Measurements from ENCODE around the gene BCKDHA. TPM values are rescaled to one million over a fixed set of nuclear protein-coding genes. Genes with fewer than 3 reads are reported as not detected.
"Not testable (repeated sequence)": the region's sequence is repeated elsewhere in the genome, so short reads cannot be mapped to it uniquely, and the experiment has no call there.

Gene BCKDHA
- total RNA-seq, 1 donor from 2014 or later = 13.8 TPM

DNA sequence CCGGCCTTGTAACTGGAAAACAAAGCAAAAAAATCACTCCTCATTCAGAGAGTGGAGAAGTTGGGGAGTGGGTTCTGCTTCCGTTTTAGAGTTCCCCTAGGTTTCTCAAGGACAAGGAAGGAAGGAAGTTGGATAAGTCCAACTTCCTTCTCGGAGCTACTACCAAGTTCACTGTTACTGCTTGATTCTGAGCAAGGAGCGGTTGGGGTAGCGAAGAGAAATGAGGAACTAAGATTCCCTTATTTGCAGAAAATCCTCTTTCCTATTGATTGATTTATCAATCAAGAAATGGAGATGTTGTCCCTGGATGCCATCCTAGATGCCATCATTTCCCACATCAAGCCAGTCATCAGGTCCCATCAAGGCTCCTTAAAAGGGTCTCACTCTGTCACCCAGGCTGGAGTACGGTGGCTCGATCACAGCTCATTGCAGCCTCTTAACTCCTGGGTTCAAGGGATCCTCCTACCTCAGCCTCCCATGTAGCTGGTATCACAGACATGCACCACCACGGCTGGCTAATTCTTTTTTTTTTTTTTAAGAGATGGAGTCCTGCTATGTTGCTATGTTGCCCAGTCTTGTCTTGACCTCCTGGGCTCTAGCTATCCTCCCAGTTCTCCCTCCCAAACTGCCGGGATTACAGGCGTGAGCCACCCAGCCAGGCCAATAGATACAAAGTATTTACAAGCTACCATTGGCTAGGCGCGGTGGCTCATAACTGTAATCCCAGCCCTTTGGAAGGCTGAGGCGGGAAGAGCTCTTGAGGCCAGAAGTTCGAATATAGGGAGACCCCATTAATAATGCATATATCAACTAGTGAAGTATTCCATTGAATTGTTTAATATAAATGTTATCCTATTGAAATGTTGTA lies 32.9 kb upstream of the BCKDHA start:
- intact Hi-C loops (cut with micrococcal nuclease) = loop anchor here (1.0 to 5.0 kb wide), 8 partner anchors 14 to 1016 kb away; partner anchors contain the start of genes BCKDHA, BLVRB, C19orf47 and COQ8B

DNA sequence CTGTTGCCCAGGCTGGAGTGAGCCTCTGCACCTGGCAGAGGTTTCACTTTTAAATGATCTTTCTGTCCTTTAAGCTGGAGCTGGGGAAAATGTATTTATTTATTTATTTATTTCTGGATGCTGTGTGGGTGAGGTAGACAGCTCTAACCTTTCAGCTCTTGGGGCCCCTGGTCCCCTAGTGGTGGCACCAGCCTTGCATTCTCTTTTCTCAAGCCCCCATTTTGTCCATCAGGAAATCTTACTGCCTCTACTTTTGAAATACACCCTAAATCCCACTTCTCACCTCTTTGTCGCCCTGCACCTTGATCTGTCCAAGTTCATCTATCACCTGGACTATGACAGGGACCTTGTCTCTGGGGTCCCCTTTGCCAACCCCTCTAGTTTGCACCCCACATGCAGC lies 31.5 kb upstream of the BCKDHA start:
- intact Hi-C loops (cut with micrococcal nuclease) = no loop called here

DNA sequence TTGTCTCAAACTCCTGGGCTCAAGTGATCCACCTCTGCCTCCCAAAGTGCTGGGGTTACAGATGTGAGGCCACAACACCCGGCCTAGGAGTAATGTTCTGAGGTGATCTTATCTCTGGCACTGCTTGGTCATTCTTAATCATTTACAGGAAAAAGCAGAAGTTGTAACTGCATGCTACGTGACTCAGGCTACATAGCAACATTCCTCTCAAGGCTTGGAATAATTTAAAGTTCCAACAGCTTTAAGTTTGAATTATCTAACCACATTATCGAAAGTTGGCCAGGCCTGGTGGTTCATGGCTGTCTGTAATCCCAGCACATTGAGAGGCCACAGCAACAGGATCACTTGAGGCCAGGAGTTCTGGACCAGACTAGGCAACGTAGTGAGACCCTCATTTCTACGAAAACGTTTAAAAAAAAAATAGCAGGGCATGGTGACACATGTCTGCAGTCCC lies 29.7 kb upstream of the BCKDHA start:
- intact Hi-C loops (cut with micrococcal nuclease) = no loop called here

DNA sequence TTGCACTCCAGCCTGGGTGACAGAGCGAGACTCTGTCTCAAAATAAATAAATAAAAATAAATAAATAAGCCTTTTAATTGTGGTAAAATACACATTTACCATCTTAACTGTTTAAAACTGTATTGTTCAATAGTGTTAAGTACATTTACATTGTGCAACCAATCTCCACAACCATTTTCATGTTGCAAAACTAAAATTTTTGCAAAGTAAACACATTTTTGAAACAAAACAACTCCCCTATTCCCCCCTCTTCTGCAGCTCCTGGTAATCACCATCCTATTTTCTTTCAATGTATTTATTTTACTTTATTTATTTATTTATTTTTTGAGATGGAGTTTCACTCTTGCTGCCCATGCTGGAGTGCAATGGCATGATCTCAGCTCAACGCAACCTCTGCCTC lies 27.8 kb upstream of the BCKDHA start:
- intact Hi-C loops (cut with micrococcal nuclease) = no loop called here

DNA sequence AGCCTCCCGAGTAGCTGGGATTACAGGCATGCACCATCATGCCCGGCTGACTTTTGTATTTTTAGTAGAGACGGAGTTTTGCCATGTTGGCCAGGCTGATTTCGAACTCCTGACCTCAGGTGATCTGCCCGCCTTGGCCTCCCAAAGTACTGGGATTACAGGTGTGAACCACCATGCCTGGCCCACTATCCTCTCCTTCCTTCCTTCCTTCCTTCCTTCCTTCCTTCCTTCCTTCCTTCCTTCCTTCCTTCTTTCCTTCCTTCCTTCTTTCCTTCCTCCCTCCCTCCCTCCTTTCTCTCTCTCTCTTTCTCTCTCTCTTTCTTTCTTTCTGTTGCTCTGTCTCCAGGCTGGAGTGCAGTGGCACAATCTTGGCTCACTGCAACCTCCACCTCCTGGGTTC lies 26.5 kb upstream of the BCKDHA start:
- intact Hi-C loops (cut with micrococcal nuclease) = not testable (repeated sequence)

DNA sequence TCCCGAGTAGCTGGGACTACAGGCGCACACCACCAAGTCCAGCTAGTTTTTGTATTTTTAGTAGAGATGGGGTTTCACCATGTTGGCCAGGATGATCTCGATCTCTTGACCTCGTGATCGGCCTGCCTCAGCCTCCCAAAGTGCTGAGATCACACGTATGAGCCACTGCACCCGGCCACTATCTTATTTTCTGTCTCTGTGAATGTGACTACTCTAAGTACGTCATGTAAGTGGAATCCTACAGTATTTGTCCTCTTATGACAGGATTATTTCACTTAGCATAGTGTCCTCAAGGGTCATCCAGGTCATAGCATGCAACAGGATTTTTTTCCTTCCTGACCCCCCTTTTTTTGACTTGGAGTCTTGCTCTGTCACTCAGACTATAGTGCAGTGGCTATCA lies 26.1 kb upstream of the BCKDHA start:
- intact Hi-C loops (cut with micrococcal nuclease) = no loop called here

DNA sequence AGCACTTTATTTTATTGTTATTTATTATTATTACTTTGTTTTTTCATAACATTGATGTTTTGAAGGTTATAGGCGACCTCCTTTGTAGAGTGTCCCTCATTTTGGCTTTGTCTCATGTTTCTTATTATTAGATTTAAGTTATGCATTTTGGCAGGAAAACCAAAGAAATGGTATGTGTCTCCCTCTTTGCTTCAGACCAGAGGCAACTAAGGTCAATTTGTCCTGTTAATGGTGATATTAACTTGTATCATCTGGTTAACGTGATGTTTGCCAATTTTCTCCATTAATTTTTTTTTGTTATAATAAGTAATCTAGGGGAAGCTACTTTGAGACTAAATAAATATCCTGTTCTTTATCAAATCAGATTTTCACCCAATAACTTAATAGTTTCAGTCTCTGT lies 25.1 kb upstream of the BCKDHA start:
- intact Hi-C loops (cut with micrococcal nuclease) = no loop called here

DNA sequence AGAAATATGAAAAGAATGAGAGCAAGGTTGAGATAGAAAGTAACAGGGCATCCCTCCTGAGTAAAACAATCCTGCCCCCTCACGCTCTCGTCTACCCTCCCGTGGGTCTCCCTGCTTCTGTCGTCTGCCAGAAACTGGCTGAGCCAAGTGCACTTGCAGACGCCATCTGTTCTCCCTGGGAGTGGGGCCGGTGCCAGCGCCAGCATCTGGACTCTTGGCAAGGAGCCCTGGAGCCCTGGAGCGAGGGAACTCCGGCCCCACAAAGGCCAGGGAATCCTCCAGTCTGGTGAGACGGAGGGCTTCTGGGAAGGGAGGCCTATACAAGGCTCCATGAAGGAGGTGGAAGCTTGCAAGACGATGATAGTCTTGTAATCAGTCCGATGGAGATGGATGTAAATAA lies 23.6 kb upstream of the BCKDHA start:
- intact Hi-C loops (cut with micrococcal nuclease) = no loop called here

DNA sequence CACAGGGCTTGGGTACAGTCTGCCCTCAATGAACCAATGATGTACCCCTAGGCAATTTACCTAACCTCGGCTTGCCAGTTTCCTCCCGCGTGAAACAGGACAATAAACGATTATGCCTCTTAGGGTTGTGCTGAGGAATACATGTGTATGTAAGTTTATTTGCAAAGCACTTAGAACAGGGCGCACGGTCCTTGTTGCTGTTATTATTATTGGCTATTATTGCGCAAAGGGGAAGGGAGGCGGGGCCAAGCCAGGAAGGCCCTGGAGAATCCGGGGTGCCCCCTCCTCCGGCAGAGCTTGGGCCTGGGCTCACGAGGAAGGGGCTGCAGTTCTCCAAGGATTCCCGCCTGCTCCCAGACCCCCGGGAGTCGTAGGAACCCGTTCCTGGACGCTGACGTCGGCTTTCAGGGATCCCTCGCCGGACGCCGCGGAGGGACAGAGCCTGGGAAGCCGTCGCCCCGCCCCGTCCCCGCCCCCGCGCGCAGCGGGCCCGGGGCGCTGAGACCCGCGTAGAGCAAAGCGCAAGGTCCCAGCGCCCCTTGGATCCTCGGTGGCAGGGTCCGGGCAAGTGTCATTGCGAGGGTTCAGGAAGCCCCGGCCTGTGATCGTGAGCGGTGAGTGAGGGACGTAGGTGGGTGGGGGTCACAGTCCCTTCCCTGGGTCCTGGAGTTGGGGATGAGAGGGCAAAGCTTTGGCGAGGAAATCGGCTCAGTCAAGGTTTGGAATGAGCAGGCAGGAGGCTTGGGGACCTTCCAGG lies 21.2 kb upstream of the BCKDHA start, which contains the start of gene TMEM91:
Gene TMEM91, plus strand, starts transcription at position 293 of the 757 bp plus-strand sequence. CDS start 1,777 bp downstream, outside the sequence.
- intact Hi-C loops (cut with micrococcal nuclease) = no loop called here

DNA sequence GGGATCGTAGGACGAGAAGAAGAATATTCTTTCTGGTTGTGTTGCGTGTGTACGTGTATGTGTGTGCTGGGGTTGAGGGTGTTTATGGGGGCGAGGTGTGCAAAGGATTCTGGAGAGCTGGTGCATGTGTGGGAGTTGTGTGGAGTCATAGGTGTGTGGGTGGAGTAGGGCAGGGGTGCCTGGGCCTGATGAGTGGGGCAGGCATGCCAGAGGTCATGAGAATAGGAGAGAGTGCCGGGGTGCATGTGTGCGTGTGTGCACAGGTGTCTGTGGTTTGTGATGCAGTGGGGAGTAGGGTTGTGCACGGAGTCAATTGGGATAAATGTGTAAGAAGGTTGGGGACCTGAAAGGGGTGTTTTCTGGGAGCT lies 20.6 kb upstream of the BCKDHA start:
- intact Hi-C loops (cut with micrococcal nuclease) = no loop called here

DNA sequence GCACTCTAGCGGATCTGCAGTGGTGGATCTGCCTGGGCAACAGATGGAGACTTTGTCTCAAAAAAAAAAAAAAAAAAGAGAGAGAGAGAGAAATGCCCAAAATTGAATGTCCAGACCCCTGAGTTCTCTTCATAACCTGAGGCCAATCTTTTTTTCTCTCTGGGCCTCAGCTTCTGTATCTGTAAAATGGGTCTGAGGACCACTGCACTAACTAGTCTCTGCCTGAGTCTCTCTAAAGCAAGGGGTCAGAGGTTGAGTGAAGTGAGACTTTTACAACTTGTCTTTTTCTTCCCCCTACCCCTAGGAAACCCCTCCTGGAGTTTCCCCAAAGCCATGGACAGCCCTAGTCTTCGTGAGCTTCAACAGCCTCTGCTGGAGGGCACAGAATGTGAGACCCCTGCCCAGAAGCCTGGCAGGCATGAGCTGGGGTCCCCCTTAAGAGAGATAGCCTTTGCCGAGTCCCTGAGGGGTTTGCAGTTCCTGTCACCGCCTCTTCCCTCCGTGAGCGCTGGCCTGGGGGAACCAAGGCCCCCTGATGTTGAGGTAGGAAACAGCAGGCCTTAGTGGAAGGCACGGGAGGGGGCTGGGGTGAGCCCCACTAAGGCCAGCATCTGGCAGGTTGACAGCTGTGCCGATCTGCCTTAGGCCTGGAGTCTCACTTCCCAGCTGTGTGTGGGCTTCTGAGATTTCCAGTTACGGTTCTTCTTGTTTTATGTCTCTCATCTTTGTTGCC lies 19.5 kb upstream of the BCKDHA start:
- intact Hi-C loops (cut with micrococcal nuclease) = no loop called here

DNA sequence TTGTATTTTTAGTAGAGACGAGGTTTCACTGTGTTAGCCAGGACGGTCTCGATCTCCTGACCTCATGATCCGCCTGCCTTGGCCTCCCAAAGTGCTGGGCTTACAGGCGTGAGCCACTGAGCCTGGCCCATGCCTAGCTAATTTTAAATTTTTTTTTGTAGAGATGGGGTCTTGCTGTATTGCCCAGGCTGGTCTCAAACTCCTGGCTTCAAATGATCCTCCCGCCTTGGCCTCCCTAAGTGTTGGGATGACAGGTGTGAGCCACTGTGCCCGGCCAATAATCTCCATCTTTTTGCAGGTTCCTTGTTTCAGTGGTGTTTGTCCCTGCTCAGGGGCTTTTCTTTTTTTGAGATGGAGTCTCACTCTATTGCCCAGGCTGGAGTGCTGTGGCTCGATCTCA lies 16.1 kb upstream of the BCKDHA start:
- intact Hi-C loops (cut with micrococcal nuclease) = not testable (repeated sequence)

DNA sequence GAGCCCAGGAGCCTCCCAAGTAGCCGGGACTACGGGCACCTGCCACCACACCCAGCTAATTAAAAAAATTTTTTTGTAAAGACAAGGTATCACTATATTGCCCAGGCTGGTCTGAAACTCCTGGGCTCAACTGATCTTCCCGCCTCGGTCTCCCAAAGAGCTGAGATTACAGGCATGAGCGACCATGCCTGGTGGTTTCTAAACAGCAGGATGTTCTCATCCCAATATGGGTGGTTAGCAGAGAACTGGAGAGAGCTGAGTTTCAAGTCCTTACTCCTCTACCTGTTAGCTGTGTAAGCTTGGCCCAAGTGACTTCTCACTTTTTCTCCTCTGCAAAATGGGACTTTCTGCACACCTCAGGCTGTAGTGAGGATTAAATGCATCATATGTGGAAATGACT lies 13.3 kb upstream of the BCKDHA start:
- intact Hi-C loops (cut with micrococcal nuclease) = no loop called here

DNA sequence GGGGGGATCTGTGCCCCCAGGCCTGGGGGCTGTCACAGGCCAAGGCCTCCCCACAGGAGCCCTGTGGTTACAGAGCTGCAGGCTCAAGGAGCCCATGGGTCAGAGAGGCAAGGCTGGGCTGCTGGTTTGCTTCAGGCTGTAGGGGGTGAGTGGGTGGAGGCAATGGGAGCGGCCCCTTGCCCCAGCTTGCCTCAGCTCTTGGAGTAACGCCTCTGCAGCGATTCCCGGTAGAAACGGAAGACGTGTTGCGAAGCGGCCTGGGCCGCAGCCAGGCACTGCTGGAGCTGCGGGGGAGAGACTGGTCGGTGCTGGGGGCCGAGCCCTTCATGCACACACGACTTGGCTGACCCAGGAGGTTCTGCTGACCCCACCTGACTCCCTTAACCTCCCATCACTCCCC lies 11.2 kb upstream of the BCKDHA start:
- intact Hi-C loops (cut with micrococcal nuclease) = no loop called here

DNA sequence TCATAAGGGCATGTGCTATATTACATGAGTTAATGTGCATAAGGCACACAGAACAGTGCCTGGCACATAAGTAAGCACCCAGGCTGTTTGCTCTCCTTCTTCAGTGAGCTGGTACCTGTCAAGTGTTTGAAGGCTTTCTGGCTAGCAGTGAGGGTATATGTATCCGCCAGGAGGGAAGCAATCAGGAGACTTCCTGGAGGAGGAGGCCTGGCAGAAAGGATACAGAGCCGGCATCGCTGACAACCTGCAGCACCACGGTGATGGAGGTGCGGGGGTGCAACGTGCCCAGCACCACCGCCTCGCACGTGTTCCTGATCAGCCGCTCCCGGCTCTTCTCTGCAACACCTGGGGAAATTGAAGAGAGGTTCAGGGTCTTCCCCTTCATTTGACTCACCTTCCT lies 6.0 kb upstream of the BCKDHA start:
- intact Hi-C loops (cut with micrococcal nuclease) = no loop called here

DNA sequence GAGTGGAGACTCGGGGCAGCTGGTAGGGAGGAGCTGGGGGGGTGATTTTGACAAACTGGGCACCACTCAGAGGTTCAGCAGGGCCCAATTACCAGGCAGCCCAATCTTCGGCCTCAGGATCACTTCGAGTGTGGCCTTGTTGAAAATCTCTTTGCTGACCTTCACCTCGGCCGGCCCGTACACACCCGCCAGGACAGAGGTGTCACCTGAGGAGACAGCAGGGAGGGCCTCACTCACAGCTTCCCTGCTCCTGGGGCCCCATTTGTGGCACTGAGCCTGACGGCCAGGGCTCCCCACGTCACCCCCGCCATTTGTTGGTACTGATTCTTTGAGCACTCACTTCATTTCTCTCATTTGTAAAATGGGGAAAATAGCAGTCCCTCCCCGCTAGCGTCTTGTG lies 4.8 kb upstream of the BCKDHA start:
- intact Hi-C loops (cut with micrococcal nuclease) = no loop called here

DNA sequence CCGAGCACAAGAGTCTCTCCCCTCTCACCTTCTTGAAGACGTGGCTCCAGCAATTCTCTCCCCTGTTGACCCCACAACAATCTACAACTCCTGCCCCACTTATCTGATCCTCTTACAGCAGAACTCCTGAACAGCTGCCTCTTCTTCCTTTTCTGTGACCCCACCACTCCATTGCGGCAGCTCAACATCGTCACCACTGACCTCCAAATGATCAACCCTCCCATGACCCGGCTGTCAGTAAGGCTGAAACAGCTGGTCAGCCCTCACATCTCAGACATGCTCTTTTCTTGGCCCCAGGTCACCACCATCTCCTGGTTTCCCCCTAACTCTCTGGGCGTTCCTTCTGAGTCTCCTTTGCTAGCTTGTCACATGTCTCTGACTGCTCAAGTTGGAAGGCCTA lies 2.3 kb upstream of the BCKDHA start:
- intact Hi-C loops (cut with micrococcal nuclease) = loop anchor here (5.0 kb wide), 2 partner anchors 643 to 823 kb away; partner anchors contain the start of genes ACTMAP and SNRPA

DNA sequence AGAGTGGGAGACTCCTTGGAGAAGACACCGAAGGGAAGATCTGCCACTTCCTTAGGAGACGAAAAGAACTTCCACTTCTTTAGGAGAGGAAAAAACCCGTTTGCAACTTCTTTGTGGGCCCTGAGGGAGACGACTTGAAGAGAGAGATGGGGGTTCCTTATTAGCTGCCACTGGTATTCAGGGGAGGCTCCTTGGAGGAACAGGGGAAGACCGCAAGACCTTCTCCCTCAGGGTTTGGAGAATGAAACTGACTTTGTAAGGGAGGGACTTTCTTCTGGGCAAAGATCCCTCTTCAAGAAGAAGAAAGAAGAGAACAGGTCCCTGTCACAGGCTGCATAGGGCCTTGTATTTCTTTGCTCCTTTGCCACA lies 416 bp downstream of the BCKDHA start:
- intact Hi-C loops (cut with micrococcal nuclease) = loop anchor here (5.0 kb wide), 2 partner anchors 646 to 826 kb away; partner anchors contain the start of genes ACTMAP and SNRPA

DNA sequence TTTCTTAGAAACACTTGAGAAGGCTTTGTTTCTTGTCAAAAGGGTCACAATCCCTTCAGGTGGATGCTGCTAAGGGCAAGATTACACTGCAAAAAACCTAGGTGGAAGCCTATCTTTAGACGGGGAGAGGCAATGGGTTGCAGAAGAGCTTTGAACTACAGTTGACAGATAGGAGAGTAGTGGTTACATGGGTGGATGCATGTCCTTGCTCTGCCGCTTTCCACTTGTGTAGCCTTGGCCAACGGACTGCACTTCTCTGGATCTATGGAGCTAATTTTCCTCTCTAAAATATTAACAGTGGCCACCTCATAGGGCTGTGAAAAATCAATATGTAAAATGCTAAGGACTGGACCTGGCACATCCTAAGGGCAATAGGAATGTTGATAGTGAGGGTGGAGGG lies 980 bp downstream of the BCKDHA start:
- intact Hi-C loops (cut with micrococcal nuclease) = loop anchor here (5.0 kb wide), 2 partner anchors 646 to 826 kb away; partner anchors contain the start of genes ACTMAP and SNRPA

DNA sequence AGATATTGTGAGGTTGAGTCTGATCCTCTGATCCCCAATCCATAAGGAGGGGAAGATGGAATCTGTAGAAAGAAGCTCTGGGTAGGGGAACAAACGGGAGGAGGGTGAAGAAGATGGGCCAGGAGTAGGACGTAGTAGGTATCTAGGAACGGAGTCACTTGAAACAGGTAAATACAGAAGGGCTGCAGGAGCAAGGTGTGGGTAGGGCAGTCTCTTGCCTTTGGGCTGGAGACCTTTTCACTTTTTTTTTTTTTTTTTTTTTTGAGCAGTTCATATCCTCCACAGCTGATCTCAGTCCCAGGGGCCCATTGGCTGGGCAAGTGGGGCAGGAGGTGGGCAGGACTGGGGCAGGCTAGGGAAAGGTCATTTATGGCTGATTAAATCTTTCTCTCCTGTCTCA lies 1.5 kb downstream of the BCKDHA start:
- intact Hi-C loops (cut with micrococcal nuclease) = loop anchor here (5.0 kb wide), 2 partner anchors 647 to 827 kb away; partner anchors contain the start of genes ACTMAP and SNRPA

DNA sequence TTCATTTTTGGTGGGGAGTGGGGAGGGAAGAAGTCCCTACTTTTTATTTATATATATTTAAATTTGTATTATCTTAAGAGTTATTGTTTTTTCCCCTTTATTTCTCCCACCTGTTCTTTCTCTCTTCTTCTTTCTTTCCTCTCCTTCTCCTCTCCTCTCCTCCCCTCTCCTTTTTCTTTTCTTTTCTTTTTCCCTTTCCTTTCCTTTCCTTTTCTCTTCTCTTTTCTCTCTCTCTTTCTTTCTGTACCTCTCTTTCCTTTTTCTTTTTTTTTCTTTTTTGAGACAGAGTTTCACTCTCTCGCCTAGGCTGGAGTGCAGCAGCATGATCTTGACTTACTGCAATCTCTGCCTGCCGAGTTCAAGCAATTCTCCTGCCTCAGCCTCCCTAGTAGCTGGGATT lies 1.9 kb downstream of the BCKDHA start:
- intact Hi-C loops (cut with micrococcal nuclease) = loop anchor here (5.0 kb wide), 2 partner anchors 647 to 827 kb away; partner anchors contain the start of genes ACTMAP and SNRPA
